Measurements from ENCODE around the gene PITPNM2.

GRCh38 chr12:123163227-123163626 is 12.3 kb upstream of the PITPNM2 start:
- TF ChIP-seq, protein P1, sequence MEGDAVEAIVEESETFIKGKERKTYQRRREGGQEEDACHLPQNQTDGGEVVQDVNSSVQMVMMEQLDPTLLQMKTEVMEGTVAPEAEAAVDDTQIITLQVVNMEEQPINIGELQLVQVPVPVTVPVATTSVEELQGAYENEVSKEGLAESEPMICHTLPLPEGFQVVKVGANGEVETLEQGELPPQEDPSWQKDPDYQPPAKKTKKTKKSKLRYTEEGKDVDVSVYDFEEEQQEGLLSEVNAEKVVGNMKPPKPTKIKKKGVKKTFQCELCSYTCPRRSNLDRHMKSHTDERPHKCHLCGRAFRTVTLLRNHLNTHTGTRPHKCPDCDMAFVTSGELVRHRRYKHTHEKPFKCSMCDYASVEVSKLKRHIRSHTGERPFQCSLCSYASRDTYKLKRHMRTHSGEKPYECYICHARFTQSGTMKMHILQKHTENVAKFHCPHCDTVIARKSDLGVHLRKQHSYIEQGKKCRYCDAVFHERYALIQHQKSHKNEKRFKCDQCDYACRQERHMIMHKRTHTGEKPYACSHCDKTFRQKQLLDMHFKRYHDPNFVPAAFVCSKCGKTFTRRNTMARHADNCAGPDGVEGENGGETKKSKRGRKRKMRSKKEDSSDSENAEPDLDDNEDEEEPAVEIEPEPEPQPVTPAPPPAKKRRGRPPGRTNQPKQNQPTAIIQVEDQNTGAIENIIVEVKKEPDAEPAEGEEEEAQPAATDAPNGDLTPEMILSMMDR (IDR thresholded peaks at IDR 0.05; ENCODE audit: low read depth, low read length, poor library complexity, severe bottlenecking) = no peak
- no peak for TF ChIP-seq EZH2phosphoT487 (IDR thresholded peaks at IDR 0.05; ENCODE audit: borderline replicate concordance, low read length)

Data from DOHH2 (cell line).